ENCODE measurements around the gene DVL2. TPM values are rescaled to one million over a fixed set of nuclear protein-coding genes. Genes with fewer than 3 reads are reported as not detected.
A peak's percentile ranks its signal among the peaks of the same experiment; 100 is the strongest.

DVL2 gene
- total RNA-seq, 2 donors from 2014 or later, result 52.3 to 116 TPM

- TF ChIP-seq CTCF (IDR thresholded peaks at IDR 0.05), result no peak
- TF ChIP-seq POLR2AphosphoS5 (IDR thresholded peaks at IDR 0.05), result no peak
- no peak for TF ChIP-seq POLR2A (IDR thresholded peaks at IDR 0.05)
- H3K36me3 ChIP-seq, result peaks cover 0 to 18% of the 10 kb centered on the region in 2 donors
- intact Hi-C loops (cut with DNase I), result no loop called here
- H3K27ac ChIP-seq, result peak overlapping the region; percentile 98
- DNase-seq (ENCODE audit: low spot score), result no peak
- H3K27me3 ChIP-seq (replicated peaks; ENCODE audit: insufficient read depth), result no peaks in the 10 kb centered on the region
- H3K4me3 ChIP-seq, result peak overlapping the region; percentile 76 to 84
- H3K4me1 ChIP-seq (replicated peaks), result peaks cover 14% of the 10 kb centered on the region
- no peaks in the 10 kb centered on the region for H3K9me3 ChIP-seq
- WGBS, result 23% methylated on average over 9 of the region's 9 CpGs
These were observed 6.9 kb upstream of the DVL2 start for GRCh38 chr17:7241090-7241733.

GRCh38 chr17:7240375-7240774 is 6.1 kb upstream of the DVL2 start:
- intact Hi-C loops (cut with DNase I), result no loop called here
- peaks cover 14% of the 10 kb centered on the region for H3K4me1 ChIP-seq (replicated peaks)
- WGBS, result 64% methylated on average over 4 of the region's 4 CpGs
- no peaks in the 10 kb centered on the region for H3K27me3 ChIP-seq (replicated peaks; ENCODE audit: insufficient read depth)
- H3K27ac ChIP-seq, result peak overlapping the region; percentile 98
- no peaks in the 10 kb centered on the region for H3K9me3 ChIP-seq
- H3K4me3 ChIP-seq, result peak overlapping the region in 1 of 2 donors; percentile 76
- H3K36me3 ChIP-seq, result peaks cover 0 to 12% of the 10 kb centered on the region in 2 donors
- no peak for TF ChIP-seq POLR2A (IDR thresholded peaks at IDR 0.05)
- TF ChIP-seq POLR2AphosphoS5 (IDR thresholded peaks at IDR 0.05), result no peak
- TF ChIP-seq CTCF (IDR thresholded peaks at IDR 0.05), result no peak
- DNase-seq (ENCODE audit: low spot score), result no peak

GRCh38 chr17:7239091-7240027 is 5.0 kb upstream of the DVL2 start, which contains the start of gene PHF23:
TSS of gene PHF23 (minus strand) at chr17:7239457. CDS start at chr17:7239279, 178 bp downstream.
- intact Hi-C loops (cut with DNase I), result loop anchor here (10.0 kb wide), 1 partner anchor 595 kb away; the partner anchor contains the start of gene KDM6B
- Histone ChIP-seq H3K36me3 (peaks cover 0 to 10% of the 10 kb centered on the region in 2 donors), H3K4me1 (replicated peaks) (peaks cover 18% of the 10 kb centered on the region), H3K4me3 (peak within 1 kb of the TSS; percentile 94 to 100), H3K9me3 (no peaks in the 10 kb centered on the region), H3K27me3 (replicated peaks; ENCODE audit: insufficient read depth) (no peaks in the 10 kb centered on the region), H3K27ac (peak within 1 kb of the TSS; percentile 98 to 99)
- DNase-seq (ENCODE audit: low spot score), result peak; percentile 99
- WGBS, result under 1% methylated on average over 70 of the region's 72 CpGs
- TF ChIP-seq CTCF (IDR thresholded peaks at IDR 0.05), result peak in 3 of 4 experiments; percentile 27 to 78 (median 33)
- peak; percentile 99 for TF ChIP-seq POLR2AphosphoS5 (IDR thresholded peaks at IDR 0.05)
- peak; percentile 89 for TF ChIP-seq POLR2A (IDR thresholded peaks at IDR 0.05)

GRCh38 chr17:7238420-7239090 is 4.2 kb upstream of the DVL2 start:
- no peak for TF ChIP-seq CTCF (IDR thresholded peaks at IDR 0.05)
- no peak for TF ChIP-seq POLR2A (IDR thresholded peaks at IDR 0.05)
- TF ChIP-seq POLR2AphosphoS5 (IDR thresholded peaks at IDR 0.05), result no peak
- intact Hi-C loops (cut with DNase I), result loop anchor here (10.0 kb wide), 1 partner anchor 596 kb away; the partner anchor contains the start of gene KDM6B
- under 1% methylated on average over 35 of the region's 39 CpGs for WGBS

More at GRCh38 chr17:7238420-7239090, 4.2 kb upstream of the DVL2 start:
- Histone ChIP-seq H3K36me3 (peaks cover 0 to 10% of the 10 kb centered on the region in 2 donors), H3K4me1 (replicated peaks) (peaks cover 18% of the 10 kb centered on the region), H3K27me3 (replicated peaks; ENCODE audit: insufficient read depth) (no peaks in the 10 kb centered on the region), H3K9me3 (no peaks in the 10 kb centered on the region), H3K27ac (peak overlapping the region; percentile 98 to 99), H3K4me3 (peak overlapping the region; percentile 94 to 100)
- no peak for DNase-seq (ENCODE audit: low spot score)

Measured in prostate gland (tissue), 2 donors.